SK-N-SH (cell line): ENCODE measurements around the gene C1QL1. TPM values are rescaled to one million over a fixed set of nuclear protein-coding genes. Genes with fewer than 3 reads are reported as not detected.

ENCODE experiments used
- CTCF ChIA-PET: fragments of 300-600, 350-600 bp; formaldehyde crosslinking; extraction: SDS; loops from one replicate; lab custom pipeline; 2021; lab: Yijun Ruan, JAX
- POLR2A ChIA-PET: fragments of 350-600 bp; sonication (Branson Sonifier 250); formaldehyde crosslinking; extraction: SDS; loops from one replicate; lab custom pipeline; 2020; ENCODE audit warnings: antibody characterized with exemption, inconsistent platforms; lab: Yijun Ruan, JAX
- DNase-seq: peaks from one replicate; pipeline ENCODE4 v3.0.0; 2012
- H2AFZ ChIP-seq: fragments of 200-600 bp; sonication (generic); 2 replicates; pipeline ENCODE4 v1.8.1; 2016; ENCODE audit warnings: antibody characterized with exemption, mild to moderate bottlenecking, low read depth
- H3F3A ChIP-seq: fragments of 200-600 bp; sonication (generic); replicated peaks from 2 replicates; pipeline ENCODE3; 2016; ENCODE audit warnings: antibody characterized with exemption, mild to moderate bottlenecking; ENCODE audit not compliant: insufficient read depth
- H3K27ac ChIP-seq, 2 experiments: fragments of 200-500 bp in 1 of 2; fragments of 200-600 bp in 1 of 2; sonication (Bioruptor generic) in 1 of 2; sonication (generic), shearing (Covaris generic) in 1 of 2; 2 replicates each; pipeline versions ENCODE4 v1.5.1 to v1.6.1; 2014 to 2016; ENCODE audit warnings: low read depth in 2 of 2, inconsistent platforms in 1 of 2, low read length in 1 of 2, mild to moderate bottlenecking in 1 of 2, mixed read lengths in 1 of 2
- H3K27me3 ChIP-seq: fragments of 200-600 bp; sonication (generic), shearing (Covaris generic); 2 replicates; pipeline ENCODE4 v1.6.1; 2016; ENCODE audit warnings: mixed run types; ENCODE audit not compliant: insufficient read depth
- H3K36me3 ChIP-seq, 2 experiments: fragments of 200-500 bp in 1 of 2; fragments of 200-600 bp in 1 of 2; sonication (Bioruptor generic) in 1 of 2; sonication (generic) in 1 of 2; replicated peaks in 1 of 2; 2 replicates each; pipeline versions ENCODE3 to v1.5.1; 2014 to 2016; ENCODE audit warnings: low read length in 1 of 2, mild to moderate bottlenecking in 1 of 2; ENCODE audit not compliant: insufficient read depth in 2 of 2, control insufficient read depth in 1 of 2
- H3K4me1 ChIP-seq, 2 experiments: fragments of 200-500 bp in 1 of 2; fragments of 200-600 bp in 1 of 2; sonication (Bioruptor generic) in 1 of 2; sonication (generic), shearing (Covaris generic) in 1 of 2; 2 replicates each; pipeline versions ENCODE4 v1.5.1 to v1.6.1; 2014 to 2016; ENCODE audit warnings: low read depth in 1 of 2, low read length in 1 of 2, mixed run types in 1 of 2; ENCODE audit not compliant: insufficient read depth in 2 of 2, control insufficient read depth in 1 of 2
- H3K4me2 ChIP-seq: fragments of 200-600 bp; sonication (generic), shearing (Covaris generic); 2 replicates; pipeline ENCODE4 v1.6.1; 2017; ENCODE audit warnings: mixed run types
- H3K4me3 ChIP-seq, 2 experiments: fragments of 200-500 bp in 1 of 2; fragments of 200-600 bp in 1 of 2; sonication (Bioruptor generic) in 1 of 2; sonication (generic), shearing (Covaris generic) in 1 of 2; 2 replicates each; pipeline versions ENCODE4 v1.5.1 to v1.8.1; 2014 to 2016; ENCODE audit warnings: low read depth in 2 of 2, inconsistent platforms in 1 of 2, low read length in 1 of 2, mild to moderate bottlenecking in 1 of 2, mixed read lengths in 1 of 2, moderate library complexity in 1 of 2
- H3K79me2 ChIP-seq: fragments of 200-600 bp; sonication (generic); 2 replicates; pipeline ENCODE4 v1.8.1; 2017; ENCODE audit warnings: mild to moderate bottlenecking; ENCODE audit not compliant: insufficient read depth
- H3K9ac ChIP-seq: fragments of 200-600 bp; sonication (generic); 2 replicates; pipeline ENCODE4 v1.6.1; 2017; ENCODE audit warnings: mixed run types
- H3K9me2 ChIP-seq: fragments of 200-600 bp; sonication (generic); 2 replicates; pipeline ENCODE4 v1.6.1; 2017; ENCODE audit warnings: mixed run types
- H3K9me3 ChIP-seq: fragments of 200-600 bp; sonication (generic); 2 replicates; pipeline ENCODE4 v1.6.1; 2017; ENCODE audit warnings: mixed run types, mild to moderate bottlenecking, moderate library complexity
- H4K20me1 ChIP-seq: fragments of 200-600 bp; sonication (generic); 2 replicates; pipeline ENCODE4 v1.6.1; 2017; ENCODE audit warnings: mild to moderate bottlenecking, mixed run types; ENCODE audit not compliant: insufficient read depth
- EZH2phosphoT487 ChIP-seq: fragments of 200-600 bp; sonication (generic); IDR thresholded peaks from 2 replicates; pipeline ENCODE4 v1.6.1; 2017; ENCODE audit warnings: low read depth, mixed run types, mild to moderate bottlenecking, antibody characterized with exemption, moderate library complexity, borderline replicate concordance
- FOSL2 ChIP-seq: IDR thresholded peaks from 2 replicates; pipeline ENCODE4 v1.4.0; 2012; ENCODE audit warnings: low read depth, mild to moderate bottlenecking, moderate library complexity, borderline replicate concordance
- FOXM1 ChIP-seq: IDR thresholded peaks from 2 replicates; pipeline ENCODE4 v1.4.0; 2012; ENCODE audit warnings: low read depth, mild to moderate bottlenecking
- GABPA ChIP-seq: IDR thresholded peaks from 2 replicates; pipeline ENCODE4 v1.4.0; 2012; ENCODE audit warnings: low read depth, mild to moderate bottlenecking
- GATA2 ChIP-seq: sonication (generic); formaldehyde crosslinking; IDR thresholded peaks from 2 replicates; pipeline ENCODE4 v1.5.0; 2020; ENCODE audit warnings: mild to moderate bottlenecking, missing genetic modification reagents
- NFIC ChIP-seq: IDR thresholded peaks from 2 replicates; pipeline ENCODE4 v1.4.0; 2012; ENCODE audit warnings: borderline replicate concordance
- POLR2AphosphoS5 ChIP-seq: IDR thresholded peaks from 2 replicates; pipeline ENCODE4 v1.6.1; 2012; ENCODE audit warnings: low read depth, low read length
- RCOR1 ChIP-seq: fragments of 150-350 bp; IDR thresholded peaks from 2 replicates; pipeline ENCODE4 v1.6.1; 2017; ENCODE audit warnings: antibody characterized with exemption, low read length
- RFX5 ChIP-seq: IDR thresholded peaks from 2 replicates; pipeline ENCODE4 v1.6.1; 2012; ENCODE audit warnings: mild to moderate bottlenecking, improper control_type of control experiment, low read length
- SIN3A ChIP-seq: IDR thresholded peaks from 2 replicates; pipeline ENCODE4 v1.6.1; 2012; ENCODE audit warnings: low read depth, mild to moderate bottlenecking, low read length, moderate library complexity, borderline replicate concordance
- WGBS: methylation state at CpG from one replicate; pipeline ENCODE4 v1.1.6; 2017; ENCODE audit warnings: low lambda C conversion rate; 5-methylcytosine and 5-hydroxymethylcytosine counted together
- polyA plus RNA-seq, 3 experiments: library from polyadenylated mRNA; depleted of rRNA; stranded (reverse); fragments of >200 nt; gene quantifications; 2 replicates each; pipeline ENCODE4 v1.2.3, GENCODE V29; 2012
- TF ChIP-seq, protein P1 (sequence below): fragments of 150-350 bp; IDR thresholded peaks from 2 replicates; pipeline ENCODE4 v1.6.1; 2016; ENCODE audit warnings: mild to moderate bottlenecking, low read depth, low read length
- TF ChIP-seq, protein P2 (sequence below): IDR thresholded peaks from 2 replicates; pipeline ENCODE4 v1.4.0; 2012; ENCODE audit warnings: low read depth, borderline replicate concordance
- TF ChIP-seq, protein P3 (sequence below): fragments of 150-350 bp; IDR thresholded peaks from 2 replicates; pipeline ENCODE4 v1.6.1; 2017; ENCODE audit warnings: antibody characterized with exemption, low read length, low read depth, borderline replicate concordance

The C1QL1 gene
- polyA plus RNA-seq, 1 of the 3 experiments (the other 2 are of a cell fraction) = 11.9 TPM

DNA sequence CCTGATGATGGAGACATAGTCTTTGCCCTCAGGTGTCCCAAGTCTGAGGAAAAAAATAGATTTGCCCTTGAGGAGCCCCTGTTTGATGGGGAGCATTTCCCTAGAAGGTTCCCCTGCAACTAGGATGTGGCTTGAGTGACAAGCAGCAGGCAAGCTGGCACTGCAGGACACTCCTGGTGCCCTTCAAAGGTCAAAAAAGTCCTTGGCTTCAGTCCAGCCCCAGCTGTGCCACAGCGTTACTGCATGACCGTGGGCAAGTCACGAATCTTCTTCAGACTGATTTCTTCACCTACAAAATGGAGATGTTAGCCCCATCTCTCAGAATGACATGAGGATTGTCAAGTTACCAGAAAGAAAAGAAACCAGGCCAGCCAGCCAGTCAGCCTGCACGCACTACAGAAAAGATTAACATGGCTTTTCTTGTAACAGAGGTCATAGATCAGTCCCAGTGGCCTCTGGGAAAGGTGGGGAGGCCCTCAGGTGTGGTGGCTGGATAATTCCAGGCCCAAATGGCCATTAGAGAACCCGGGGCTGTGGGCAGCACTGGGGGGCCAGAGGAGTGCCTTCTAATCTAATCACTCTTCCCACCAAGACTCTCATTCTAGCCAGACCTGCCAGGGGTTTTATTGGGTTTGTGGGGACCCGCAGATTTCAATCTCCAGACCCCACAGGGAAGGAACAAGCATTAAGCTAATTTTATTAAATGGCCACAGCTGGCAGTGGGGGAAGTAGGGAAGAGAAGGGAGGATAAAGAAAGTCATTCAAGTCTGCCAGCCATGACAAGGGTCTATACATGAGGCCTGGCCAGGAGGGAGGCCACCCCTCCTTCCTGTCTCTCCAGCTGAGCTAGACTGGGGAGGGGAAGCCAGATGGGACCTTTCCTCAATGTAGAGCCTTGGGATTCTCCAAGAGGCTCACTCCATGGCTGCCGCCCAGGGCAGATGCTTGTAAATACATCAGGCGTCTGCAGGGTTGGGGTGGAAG lies 10.8 kb downstream of the C1QL1 start (continued):
- no peak for TF ChIP-seq FOXM1
- TF ChIP-seq, all 33 proteins: peak for 6

DNA sequence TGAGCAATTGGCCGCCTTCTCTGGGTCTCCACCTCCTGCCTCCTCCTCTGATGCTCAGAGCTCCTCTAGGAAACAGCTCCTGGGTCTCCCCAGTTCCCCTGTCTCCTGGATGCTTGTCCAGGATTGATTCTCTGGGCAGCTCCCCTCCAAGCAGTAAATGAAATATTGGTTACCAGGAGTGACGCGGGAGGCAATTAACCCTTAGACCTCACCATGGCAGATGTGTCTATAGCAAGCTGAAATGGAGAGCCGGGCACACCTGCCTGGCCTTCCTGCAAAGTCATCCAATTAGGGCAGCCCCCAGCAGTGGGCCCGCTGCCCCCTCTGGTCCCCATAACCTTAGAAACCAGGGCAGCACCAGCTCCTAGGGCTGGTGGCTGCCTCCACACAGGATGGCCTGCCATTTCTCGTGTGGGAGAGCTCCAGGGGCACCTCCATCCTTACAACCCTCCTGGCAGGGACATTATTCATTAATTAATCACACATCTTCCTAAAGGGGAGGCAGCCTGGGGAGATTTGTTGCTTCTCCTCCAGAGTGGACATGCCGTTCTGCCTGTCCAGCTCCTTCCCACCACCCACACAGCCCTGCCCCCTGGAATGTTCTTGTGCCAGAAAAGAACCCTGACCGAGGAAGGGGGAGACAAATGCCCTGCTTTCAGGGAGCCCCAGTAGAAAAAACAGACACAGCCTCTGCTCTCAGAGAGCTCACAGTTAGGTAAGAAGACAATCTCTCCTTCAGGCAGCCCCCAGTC lies 12.3 kb downstream of the C1QL1 start:
- 81% methylated on average over 7 of the region's 8 CpGs for WGBS
- H2AFZ ChIP-seq = no peak overlapping the region

More for the DNA sequence above, 12.3 kb downstream of the C1QL1 start:
- H3K4me1 ChIP-seq = peaks cover 0 to 27% of the 10 kb centered on the region in 2 experiments; a peak in 1 of 4 replicates
- H3K27me3 ChIP-seq = no peaks in the 10 kb centered on the region
- H3K9ac ChIP-seq = no peak overlapping the region
- H3K36me3 ChIP-seq = no peaks in the 10 kb centered on the region
- POLR2A ChIA-PET = interaction anchor here (1.0 to 1.3 kb wide), 2 partner anchors 64 to 206 kb away, joined by 3 read pairs; partner anchors contain the start of gene HEXIM2
- no peaks in the 10 kb centered on the region for H3K79me2 ChIP-seq
- no peak overlapping the region for H3K27ac ChIP-seq
- DNase-seq = no peak
- H3K4me2 ChIP-seq = no peak overlapping the region
- no peaks in the 10 kb centered on the region for H3K9me2 ChIP-seq
- H3F3A ChIP-seq = no peaks in the 10 kb centered on the region
- no peaks in the 10 kb centered on the region for H3K9me3 ChIP-seq
- TF ChIP-seq SIN3A = no peak
- no peak for TF ChIP-seq RFX5
- TF ChIP-seq EZH2phosphoT487 = no peak
- no peak for TF ChIP-seq GABPA
- no peak for TF ChIP-seq FOSL2
- TF ChIP-seq NFIC = no peak
- TF ChIP-seq, protein P1, sequence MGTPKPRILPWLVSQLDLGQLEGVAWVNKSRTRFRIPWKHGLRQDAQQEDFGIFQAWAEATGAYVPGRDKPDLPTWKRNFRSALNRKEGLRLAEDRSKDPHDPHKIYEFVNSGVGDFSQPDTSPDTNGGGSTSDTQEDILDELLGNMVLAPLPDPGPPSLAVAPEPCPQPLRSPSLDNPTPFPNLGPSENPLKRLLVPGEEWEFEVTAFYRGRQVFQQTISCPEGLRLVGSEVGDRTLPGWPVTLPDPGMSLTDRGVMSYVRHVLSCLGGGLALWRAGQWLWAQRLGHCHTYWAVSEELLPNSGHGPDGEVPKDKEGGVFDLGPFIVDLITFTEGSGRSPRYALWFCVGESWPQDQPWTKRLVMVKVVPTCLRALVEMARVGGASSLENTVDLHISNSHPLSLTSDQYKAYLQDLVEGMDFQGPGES = no peak
- no peak for TF ChIP-seq POLR2AphosphoS5
- no peak for TF ChIP-seq GATA2
- TF ChIP-seq, protein P2, sequence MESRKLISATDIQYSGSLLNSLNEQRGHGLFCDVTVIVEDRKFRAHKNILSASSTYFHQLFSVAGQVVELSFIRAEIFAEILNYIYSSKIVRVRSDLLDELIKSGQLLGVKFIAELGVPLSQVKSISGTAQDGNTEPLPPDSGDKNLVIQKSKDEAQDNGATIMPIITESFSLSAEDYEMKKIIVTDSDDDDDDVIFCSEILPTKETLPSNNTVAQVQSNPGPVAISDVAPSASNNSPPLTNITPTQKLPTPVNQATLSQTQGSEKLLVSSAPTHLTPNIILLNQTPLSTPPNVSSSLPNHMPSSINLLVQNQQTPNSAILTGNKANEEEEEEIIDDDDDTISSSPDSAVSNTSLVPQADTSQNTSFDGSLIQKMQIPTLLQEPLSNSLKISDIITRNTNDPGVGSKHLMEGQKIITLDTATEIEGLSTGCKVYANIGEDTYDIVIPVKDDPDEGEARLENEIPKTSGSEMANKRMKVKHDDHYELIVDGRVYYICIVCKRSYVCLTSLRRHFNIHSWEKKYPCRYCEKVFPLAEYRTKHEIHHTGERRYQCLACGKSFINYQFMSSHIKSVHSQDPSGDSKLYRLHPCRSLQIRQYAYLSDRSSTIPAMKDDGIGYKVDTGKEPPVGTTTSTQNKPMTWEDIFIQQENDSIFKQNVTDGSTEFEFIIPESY = no peak
- TF ChIP-seq, protein P3, sequence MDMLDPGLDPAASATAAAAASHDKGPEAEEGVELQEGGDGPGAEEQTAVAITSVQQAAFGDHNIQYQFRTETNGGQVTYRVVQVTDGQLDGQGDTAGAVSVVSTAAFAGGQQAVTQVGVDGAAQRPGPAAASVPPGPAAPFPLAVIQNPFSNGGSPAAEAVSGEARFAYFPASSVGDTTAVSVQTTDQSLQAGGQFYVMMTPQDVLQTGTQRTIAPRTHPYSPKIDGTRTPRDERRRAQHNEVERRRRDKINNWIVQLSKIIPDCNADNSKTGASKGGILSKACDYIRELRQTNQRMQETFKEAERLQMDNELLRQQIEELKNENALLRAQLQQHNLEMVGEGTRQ = no peak
- no peak for TF ChIP-seq RCOR1
- TF ChIP-seq FOXM1 = no peak
- TF ChIP-seq, all 33 proteins: peak for 0
- CTCF ChIA-PET = interaction anchor here (1.0 to 12.6 kb wide), 7 partner anchors 13 to 179 kb away, joined by 3 to 119 read pairs (median 6); partner anchors contain the start of genes ACBD4 and C1QL1
- Histone ChIP-seq H3K4me3 (no peak overlapping the region), H4K20me1 (no peaks in the 10 kb centered on the region)
